Hepatocyte (in vitro differentiated cells): ENCODE data around the gene PSG5.

Source experiments
- CTCF ChIP-seq: fragments of 200-600 bp; sonication (generic); IDR thresholded peaks from 2 replicates; pipeline ENCODE4 v1.5.1; 2016; ENCODE audit warnings: antibody characterized with exemption, mild to moderate bottlenecking; ENCODE audit not compliant: poor library complexity
- EZH2 ChIP-seq: fragments of 200-600 bp; sonication (generic); IDR thresholded peaks from 2 replicates; pipeline ENCODE4 v1.6.1; 2016; ENCODE audit warnings: antibody characterized with exemption, mild to moderate bottlenecking, borderline replicate concordance
- EZH2phosphoT487 ChIP-seq: fragments of 200-600 bp; sonication (generic); IDR thresholded peaks from one replicate; pipeline ENCODE4 v1.6.1; 2018; ENCODE audit warnings: antibody characterized with exemption, mild to moderate bottlenecking, low read depth, moderate library complexity; ENCODE audit not compliant: unreplicated experiment, severe bottlenecking

DNA sequence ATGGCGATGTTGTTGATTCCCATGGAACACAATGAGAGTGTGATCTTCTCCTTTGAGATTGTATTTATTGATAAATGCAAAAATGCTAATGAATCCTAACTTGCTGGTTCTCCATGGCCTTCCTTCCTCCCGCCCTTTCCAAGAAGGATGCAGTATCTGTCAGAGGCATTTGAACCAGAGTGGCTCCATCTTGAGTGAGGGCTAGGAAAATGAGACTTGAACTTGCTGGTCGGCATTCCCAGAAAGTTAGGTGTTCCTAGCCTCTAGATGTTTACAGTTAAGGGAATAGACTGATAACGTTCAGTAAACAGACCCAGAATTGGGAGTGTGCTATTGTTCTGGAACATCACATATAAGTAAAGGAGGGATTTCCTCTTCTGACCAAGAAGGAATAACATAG, 59.6 kb downstream of the PSG5 start:
- no peak for TF ChIP-seq CTCF
- TF ChIP-seq EZH2phosphoT487, result no peak
- TF ChIP-seq EZH2, result no peak
